ENCODE data around the gene PHF13. TPM values are rescaled to one million over a fixed set of nuclear protein-coding genes. Genes with fewer than 3 reads are reported as not detected.

PHF13 gene
- total and polyA plus RNA-seq, 9 of the 15 experiments (the other 6 are each of a cell fraction or from before 2014, with no cell fraction given) = 1.8 to 36.1 (median 11.7) TPM

GRCh38 chr1:6602669-6603237, 10.8 kb upstream of the PHF13 start, which contains the start of gene KLHL21 (continued):
- TF ChIP-seq GATA2 (CRISPR knock-in tag; IDR thresholded peaks at IDR 0.05) = no peak
- TF ChIP-seq BRF2 (IDR thresholded peaks at IDR 0.05; ENCODE audit: borderline replicate concordance, insufficient read depth, insufficient read length) = no peak
- TF ChIP-seq ZNF655 (CRISPR knock-in tag; IDR thresholded peaks at IDR 0.05) = no peak
- 0 out of 2 replicates have a peak, but pooled peaks have one; percentile 7 for TF ChIP-seq L3MBTL2 (IDR thresholded peaks at IDR 0.05)
- no peak for TF ChIP-seq DEAF1 (CRISPR knock-in tag; IDR thresholded peaks at IDR 0.05)
- no peak for TF ChIP-seq ZNF717 (CRISPR knock-in tag; IDR thresholded peaks at IDR 0.05)
- TF ChIP-seq MCM3 (IDR thresholded peaks at IDR 0.05) = no peak
- no peak; the same call in 1 of the 2 replicates for TF ChIP-seq HOMEZ (CRISPR knock-in tag; IDR thresholded peaks at IDR 0.05)
- peak; percentile 56 for TF ChIP-seq ATF3 (IDR thresholded peaks at IDR 0.05)
- TF ChIP-seq ATF3 (CRISPR knock-in tag; conservative IDR thresholded peaks at IDR 0.05) = peak; percentile 32; the same call in 1 of the 2 replicates
- no peak for TF ChIP-seq SFPQ (IDR thresholded peaks at IDR 0.05; ENCODE audit: low read depth, low read length)
- TF ChIP-seq ETV6 (IDR thresholded peaks at IDR 0.05; ENCODE audit: borderline replicate concordance in 1 of 2, low read depth in 2 of 2, low read length in 1 of 2) = no peak
- TF ChIP-seq ETV6 (CRISPR knock-in tag; IDR thresholded peaks at IDR 0.05; ENCODE audit: borderline replicate concordance) = no peak
- no peak for TF ChIP-seq BRF1 (IDR thresholded peaks at IDR 0.05; ENCODE audit: borderline replicate concordance, extremely low read depth, insufficient read length)
- TF ChIP-seq HMBOX1 (IDR thresholded peaks at IDR 0.05) = no peak
- TF ChIP-seq MTA3 (IDR thresholded peaks at IDR 0.05; ENCODE audit: borderline replicate concordance) = peak; percentile 78; the same call in 1 of the 2 replicates
- no peak for TF ChIP-seq RFX5 (IDR thresholded peaks at IDR 0.05; ENCODE audit: low read depth, low read length)
- TF ChIP-seq RBM34 (IDR thresholded peaks at IDR 0.05; ENCODE audit: borderline replicate concordance, insufficient read depth, low read length) = no peak; the same call in 1 of the 2 replicates

All from K562 (cell line).